ENCODE results near the gene SPATA6.

The SPATA6 gene

GRCh38 chr1:48246727-48247126, 225.3 kb downstream of the SPATA6 start:
- Histone ChIP-seq H3F3A (ENCODE audit: insufficient read depth, low read length) (no peaks in the 10 kb centered on the region), H3K27ac (ENCODE audit: low read depth, low read length, poor library complexity, severe bottlenecking) (no peak overlapping the region), H3K4me1 (ENCODE audit: insufficient read depth, low read length, severe bottlenecking) (no peaks in the 10 kb centered on the region), H3K9me3 (ENCODE audit: low read length) (no peaks in the 10 kb centered on the region), H3K4me2 (ENCODE audit: low read length) (no peak overlapping the region), H3K9ac (ENCODE audit: low read length) (no peak overlapping the region), H3K79me2 (ENCODE audit: insufficient read depth, low read length) (no peaks in the 10 kb centered on the region), H2AFZ (ENCODE audit: low read length) (no peak overlapping the region), H3K9me2 (ENCODE audit: low read depth, low read length) (no peaks in the 10 kb centered on the region), H3K4me3 (ENCODE audit: low read depth, low read length, poor library complexity, severe bottlenecking) (no peak overlapping the region), H4K20me1 (ENCODE audit: insufficient read depth, low read length) (no peaks in the 10 kb centered on the region), H3K27me3 (ENCODE audit: insufficient read depth, low read length) (no peaks in the 10 kb centered on the region), H3K36me3 (ENCODE audit: insufficient read depth, low read length) (no peaks in the 10 kb centered on the region)
- no peak for TF ChIP-seq EZH2 (IDR thresholded peaks at IDR 0.05; ENCODE audit: borderline replicate concordance, low read length)
- no peak for TF ChIP-seq CTCF (IDR thresholded peaks at IDR 0.05; ENCODE audit: low read length)

Measured in OCI-LY1 (cell line).